H1 (cell line): ENCODE results near the gene PANX3. TPM values are rescaled to one million over a fixed set of nuclear protein-coding genes. Genes with fewer than 3 reads are reported as not detected.

ENCODE experiments used
- CTCF ChIA-PET: fragments of 300-600 bp; sonication (Branson Sonifier 250); formaldehyde crosslinking; loops from one replicate; lab custom pipeline; 2021; ENCODE audit not compliant: partially characterized antibody; lab: Charles Lee
- POLR2A ChIA-PET: fragments of 300-600 bp; sonication (Branson Sonifier 250); formaldehyde crosslinking; loops from one replicate; lab custom pipeline; 2021; ENCODE audit warnings: inconsistent platforms; ENCODE audit not compliant: partially characterized antibody; lab: Charles Lee
- DNase-seq, 2 experiments: peaks; one replicate each; pipeline versions ENCODE4 v3.0.0 to v3.0.0-alpha.2; 2010 to 2022; ENCODE audit warnings: low spot score in 2 of 2, low read depth in 1 of 2, mixed read lengths in 1 of 2
- FAIRE-seq: peaks from 2 replicates; lab custom pipeline; 2011; peaks lifted over from hg19 to GRCh38; lab: Jason Lieb, UNC
- H2AFZ ChIP-seq: 2 replicates; pipeline ENCODE4 v1.8.1; 2012; ENCODE audit warnings: low read length, inconsistent platforms
- H2AK5ac ChIP-seq: 2 replicates; pipeline ENCODE4 v1.6.1; 2013; ENCODE audit warnings: low read depth, low read length
- H2BK120ac ChIP-seq: replicated peaks from 2 replicates; pipeline ENCODE3; 2013; ENCODE audit warnings: low read depth, low read length, inconsistent platforms
- H2BK12ac ChIP-seq: 2 replicates; pipeline ENCODE4 v1.6.1; 2013; ENCODE audit warnings: low read depth, low read length
- H2BK15ac ChIP-seq: 2 replicates; pipeline ENCODE4 v1.6.1; 2013; ENCODE audit warnings: low read length
- H2BK20ac ChIP-seq: 2 replicates; pipeline ENCODE4 v1.6.1; 2013; ENCODE audit warnings: low read length
- H2BK5ac ChIP-seq: 2 replicates; pipeline ENCODE4 v1.6.1; 2013; ENCODE audit warnings: low read depth, low read length
- H3K14ac ChIP-seq: 2 replicates; pipeline ENCODE4 v1.6.1; 2013; ENCODE audit warnings: inconsistent platforms; ENCODE audit not compliant: insufficient read length
- H3K18ac ChIP-seq: 2 replicates; pipeline ENCODE4 v1.6.1; 2013; ENCODE audit warnings: low read length; ENCODE audit errors: extremely low read depth
- H3K23ac ChIP-seq: 2 replicates; pipeline ENCODE4 v1.6.1; 2013; ENCODE audit warnings: inconsistent platforms; ENCODE audit not compliant: insufficient read length
- H3K23me2 ChIP-seq: 2 replicates; pipeline ENCODE4 v1.6.1; 2013; ENCODE audit warnings: low read depth, low read length
- H3K27ac ChIP-seq: 2 replicates; pipeline ENCODE4 v1.6.1; 2011; ENCODE audit warnings: low read depth, low read length, inconsistent platforms
- H3K27me3 ChIP-seq, 4 experiments: replicated peaks in 1 of 4; 1 replicate in 1 of 4; 2 replicates in 3 of 4; pipeline versions ENCODE4 v1.6.1 to v1.8.1; 2011 to 2013; ENCODE audit warnings: low read length in 3 of 4, mild to moderate bottlenecking in 3 of 4, inconsistent platforms in 2 of 4, mixed read lengths in 2 of 4, moderate library complexity in 1 of 4; ENCODE audit not compliant: control insufficient read depth in 3 of 4, insufficient read depth in 3 of 4; ENCODE audit errors: extremely low read depth in 1 of 4
- H3K36me3 ChIP-seq, 4 experiments: 2 replicates each; pipeline versions ENCODE4 v1.6.1 to v1.8.1; 2011 to 2013; ENCODE audit warnings: mild to moderate bottlenecking in 4 of 4, low read length in 3 of 4, moderate library complexity in 2 of 4, control low read depth in 1 of 4, inconsistent platforms in 1 of 4; ENCODE audit not compliant: insufficient read depth in 4 of 4, control insufficient read depth in 2 of 4
- H3K4ac ChIP-seq: replicated peaks from 2 replicates; pipeline ENCODE3; 2013; ENCODE audit warnings: low read length, low read depth, mixed read lengths, inconsistent platforms; ENCODE audit not compliant: insufficient read length
- H3K4me1 ChIP-seq, 4 experiments: replicated peaks in 1 of 4; 1 replicate in 1 of 4; 2 replicates in 3 of 4; pipeline versions ENCODE4 v1.6.1 to v1.8.1; 2011 to 2013; ENCODE audit warnings: low read length in 3 of 4, inconsistent platforms in 2 of 4, mixed read lengths in 1 of 4; ENCODE audit not compliant: insufficient read depth in 4 of 4, control insufficient read depth in 3 of 4
- H3K4me2 ChIP-seq, 2 experiments: 2 replicates each; pipeline versions ENCODE4 v1.6.1 to v1.8.1; 2011 to 2013; ENCODE audit warnings: low read depth in 2 of 2, low read length in 2 of 2, control low read depth in 1 of 2, inconsistent platforms in 1 of 2, mild to moderate bottlenecking in 1 of 2; ENCODE audit not compliant: insufficient read depth in 1 of 2
- H3K4me3 ChIP-seq, 4 experiments: fragments of 200-600, 300-600 bp in 1 of 4; sonication (generic), shearing (Covaris generic), sonication (Bioruptor Twin) in 1 of 4; 2 replicates each; pipeline versions ENCODE4 v1.5.1 to v1.8.1; 2011 to 2016; ENCODE audit warnings: low read length in 4 of 4, low read depth in 3 of 4, control low read depth in 2 of 4, inconsistent platforms in 2 of 4, mild to moderate bottlenecking in 2 of 4, mixed read lengths in 1 of 4, moderate library complexity in 1 of 4; ENCODE audit not compliant: insufficient read depth in 2 of 4; ENCODE audit errors: extremely low read depth in 1 of 4
- H3K56ac ChIP-seq: replicated peaks from 2 replicates; pipeline ENCODE3; 2013; ENCODE audit warnings: low read depth, mild to moderate bottlenecking, mixed read lengths, low read length, inconsistent platforms; ENCODE audit not compliant: insufficient read length
- H3K79me1 ChIP-seq: 2 replicates; pipeline ENCODE4 v1.6.1; 2013; ENCODE audit warnings: low read depth, low read length, control low read depth
- H3K79me2 ChIP-seq, 2 experiments: 2 replicates each; pipeline versions ENCODE4 v1.6.1 to v1.8.1; 2012 to 2013; ENCODE audit warnings: low read length in 2 of 2, mild to moderate bottlenecking in 2 of 2, inconsistent platforms in 1 of 2; ENCODE audit not compliant: insufficient read depth in 2 of 2, control insufficient read depth in 1 of 2
- H3K9ac ChIP-seq, 4 experiments: replicated peaks in 1 of 4; 1 replicate in 1 of 4; 2 replicates in 3 of 4; pipeline versions ENCODE4 v1.6.1 to v1.8.1; 2011 to 2013; ENCODE audit warnings: low read depth in 3 of 4, low read length in 3 of 4, control low read depth in 2 of 4, mild to moderate bottlenecking in 2 of 4, moderate library complexity in 2 of 4, inconsistent platforms in 1 of 4; ENCODE audit errors: extremely low read depth in 1 of 4
- H3K9me3 ChIP-seq, 2 experiments: 2 replicates each; pipeline versions ENCODE4 v1.6.1 to v1.8.1; 2012 to 2013; ENCODE audit warnings: mild to moderate bottlenecking in 2 of 2, moderate library complexity in 2 of 2, control low read depth in 1 of 2, inconsistent platforms in 1 of 2, low read depth in 1 of 2, low read length in 1 of 2, mixed read lengths in 1 of 2; ENCODE audit not compliant: insufficient read depth in 2 of 2
- H4K20me1 ChIP-seq, 2 experiments: replicated peaks in 1 of 2; 2 replicates each; pipeline versions ENCODE3 to v1.8.1; 2011 to 2013; ENCODE audit warnings: inconsistent platforms in 2 of 2, low read length in 2 of 2, mild to moderate bottlenecking in 1 of 2; ENCODE audit not compliant: insufficient read depth in 2 of 2, control insufficient read depth in 1 of 2
- H4K5ac ChIP-seq: 2 replicates; pipeline ENCODE4 v1.6.1; 2013; ENCODE audit warnings: low read length, low read depth, mixed read lengths, inconsistent platforms; ENCODE audit not compliant: insufficient read length
- H4K8ac ChIP-seq: 2 replicates; pipeline ENCODE4 v1.8.0; 2013; ENCODE audit warnings: mild to moderate bottlenecking, moderate library complexity, low read length, inconsistent platforms; ENCODE audit not compliant: insufficient read depth; ENCODE audit errors: extremely low read depth
- H4K91ac ChIP-seq: replicated peaks from 2 replicates; pipeline ENCODE3; 2013; ENCODE audit warnings: low read length, mixed read lengths, inconsistent platforms; ENCODE audit not compliant: insufficient read length
- BRCA1 ChIP-seq: IDR thresholded peaks from 2 replicates; pipeline ENCODE4 v1.6.1; 2012; ENCODE audit warnings: low read depth, low read length, improper control_type of control experiment
- CHD1 ChIP-seq: IDR thresholded peaks from 2 replicates; pipeline ENCODE4 v1.6.1; 2012; ENCODE audit warnings: low read depth, low read length, improper control_type of control experiment
- JUND ChIP-seq: IDR thresholded peaks from 2 replicates; pipeline ENCODE4 v1.6.1; 2011; ENCODE audit warnings: mild to moderate bottlenecking, improper control_type of control experiment, low read length
- MAFK ChIP-seq: IDR thresholded peaks from 2 replicates; pipeline ENCODE4 v1.6.1; 2012; ENCODE audit warnings: low read depth, mild to moderate bottlenecking, improper control_type of control experiment, low read length
- MAX ChIP-seq: IDR thresholded peaks from 2 replicates; pipeline ENCODE4 v1.6.1; 2012; ENCODE audit warnings: inconsistent platforms
- POLR2AphosphoS5 ChIP-seq: IDR thresholded peaks from 2 replicates; pipeline ENCODE4 v1.6.1; 2011; ENCODE audit warnings: low read depth, low read length
- RBBP5 ChIP-seq: IDR thresholded peaks from 2 replicates; pipeline ENCODE4 v1.7.1; 2012; ENCODE audit warnings: low read depth, mild to moderate bottlenecking, inconsistent platforms, low read length, moderate library complexity, borderline replicate concordance
- SP1 ChIP-seq: IDR thresholded peaks from 2 replicates; pipeline ENCODE4 v1.6.1; 2011; ENCODE audit warnings: low read depth, low read length
- SP2 ChIP-seq: IDR thresholded peaks from 2 replicates; pipeline ENCODE4 v1.6.1; 2012; ENCODE audit warnings: mild to moderate bottlenecking, low read length, inconsistent platforms
- SP4 ChIP-seq: IDR thresholded peaks from 2 replicates; pipeline ENCODE4 v1.6.1; 2012; ENCODE audit warnings: low read length, inconsistent platforms
- SRF ChIP-seq: IDR thresholded peaks from 2 replicates; pipeline ENCODE4 v1.6.1; 2011; ENCODE audit warnings: mild to moderate bottlenecking, low read depth, low read length, moderate library complexity
- TAF7 ChIP-seq: optimal IDR thresholded peaks from 2 replicates; pipeline ENCODE3; 2011; ENCODE audit warnings: low read depth, mild to moderate bottlenecking, inconsistent platforms, low read length, moderate library complexity, borderline replicate concordance
- TEAD4 ChIP-seq: IDR thresholded peaks from 2 replicates; pipeline ENCODE4 v1.6.1; 2012; ENCODE audit warnings: low read depth, low read length, inconsistent platforms, mixed read lengths
- WGBS, 2 experiments: shearing (Covaris generic) in 1 of 2; methylation state at CpG; one replicate each; pipeline versions ENCODE4 v1.1.6 to v1.1.7; 2013 to 2015; ENCODE audit warnings: low lambda C conversion rate in 2 of 2, mixed read lengths in 2 of 2, inconsistent platforms in 1 of 2, low coverage in 1 of 2, missing lambda C conversion rate in 1 of 2; ENCODE audit not compliant: insufficient replicate concordance in 2 of 2, insufficient coverage in 1 of 2, insufficient read length in 1 of 2; ENCODE audit errors: extremely low coverage in 1 of 2, missing lambda C conversion rate in 1 of 2; 5-methylcytosine and 5-hydroxymethylcytosine counted together
- polyA plus RNA-seq, 7 experiments: library from polyadenylated mRNA; depleted of rRNA in 3 of 7; stranded (reverse) in 5 of 7; unstranded in 2 of 7; fragments of >200 nt in 5 of 7; fragments of 200-250 nt in 2 of 7; gene quantifications; 1 replicate in 5 of 7; 2 replicates in 1 of 7; 4 replicates in 1 of 7; pipeline versions ENCODE4 v1.2.1 to v1.2.3, GENCODE V29; 2011 to 2013; ENCODE audit warnings: missing spikeins in 2 of 7, mixed read lengths in 2 of 7
- total RNA-seq: library from RNA; stranded (reverse); fragmentation: NEBNext Ultra II Directional; extraction: Animal tissue kit (Norgen Biotek cat#: 25700); gene quantifications from 2 replicates; pipeline ENCODE4 v1.2.1, GENCODE V29; 2021

PANX3 gene
- total and polyA plus RNA-seq, 2 of the 8 experiments (the other 6 are each of a cell fraction or from before 2014, with no cell fraction given): not detected

GRCh38 chr11:124643042-124643604 is 31.9 kb downstream of the PANX3 start:
- no peaks in the 10 kb centered on the region; the same call in 1 of the 2 replicates for H3K23me2 ChIP-seq
- no peak overlapping the region for H3K56ac ChIP-seq
- no peaks in the 10 kb centered on the region for H3K27me3 ChIP-seq
- no peak overlapping the region for H3K14ac ChIP-seq
- no peak overlapping the region for H4K91ac ChIP-seq
- no peak overlapping the region for H2AK5ac ChIP-seq
- no peak overlapping the region for H4K5ac ChIP-seq
- no peaks in the 10 kb centered on the region for H3K9me3 ChIP-seq
- H3K36me3 ChIP-seq: peaks cover 0 to under 1% (median 0%) of the 10 kb centered on the region in 4 experiments; a peak in 1 of 8 replicates
- H3K23ac ChIP-seq: no peak overlapping the region
- DNase-seq: no peak
- no peak overlapping the region for H3K27ac ChIP-seq
- no peak overlapping the region for H2BK5ac ChIP-seq
- H3K79me1 ChIP-seq: no peaks in the 10 kb centered on the region
- CTCF ChIA-PET: interaction anchor here (0.7 to 8.6 kb wide), 20 partner anchors 11 to 237 kb away, joined by 3 to 69 read pairs (median 6); partner anchors contain the start of genes ESAM, SIAE and SPA17
- no peak overlapping the region for H3K4me2 ChIP-seq
- H2BK15ac ChIP-seq: no peak overlapping the region
- TF ChIP-seq JUND (no peak), SP1 (no peak), RBBP5 (no peak), SRF (no peak), TAF7 (no peak), POLR2AphosphoS5 (no peak), TEAD4 (no peak), SP2 (no peak), MAFK (no peak), BRCA1 (no peak), CHD1 (no peak), MAX (no peak), SP4 (no peak)
- TF ChIP-seq, all 59 proteins: peak for 0
- POLR2A ChIA-PET: interaction anchor here (1.3 kb wide), 1 partner anchor 120 kb away, joined by 4 read pairs; no protein-coding TSS in a partner anchor
- FAIRE-seq: no peak
- Histone ChIP-seq H3K18ac (no peak overlapping the region), H2BK12ac (no peak overlapping the region), H3K9ac (no peak overlapping the region), H3K79me2 (no peaks in the 10 kb centered on the region), H3K4me3 (no peak overlapping the region), H4K8ac (no peak overlapping the region), H3K4me1 (peaks cover 0 to 6% (median 2%) of the 10 kb centered on the region in 4 experiments; a peak in 3 of 7 replicates), H2AFZ (no peak overlapping the region), H2BK20ac (no peak overlapping the region), H2BK120ac (no peak overlapping the region), H4K20me1 (no peaks in the 10 kb centered on the region), H3K4ac (no peak overlapping the region)
- WGBS, 2 experiments: 86% methylated on average over 10 of the region's 10 CpGs; no CpG with 5 or more reads in 1 of the 2 experiments
